ENCODE data around the gene CADPS. TPM values are rescaled to one million over a fixed set of nuclear protein-coding genes. Genes with fewer than 3 reads are reported as not detected.

The CADPS gene
- total RNA-seq, 1 donor from 2014 or later, result 45.1 TPM

DNA sequence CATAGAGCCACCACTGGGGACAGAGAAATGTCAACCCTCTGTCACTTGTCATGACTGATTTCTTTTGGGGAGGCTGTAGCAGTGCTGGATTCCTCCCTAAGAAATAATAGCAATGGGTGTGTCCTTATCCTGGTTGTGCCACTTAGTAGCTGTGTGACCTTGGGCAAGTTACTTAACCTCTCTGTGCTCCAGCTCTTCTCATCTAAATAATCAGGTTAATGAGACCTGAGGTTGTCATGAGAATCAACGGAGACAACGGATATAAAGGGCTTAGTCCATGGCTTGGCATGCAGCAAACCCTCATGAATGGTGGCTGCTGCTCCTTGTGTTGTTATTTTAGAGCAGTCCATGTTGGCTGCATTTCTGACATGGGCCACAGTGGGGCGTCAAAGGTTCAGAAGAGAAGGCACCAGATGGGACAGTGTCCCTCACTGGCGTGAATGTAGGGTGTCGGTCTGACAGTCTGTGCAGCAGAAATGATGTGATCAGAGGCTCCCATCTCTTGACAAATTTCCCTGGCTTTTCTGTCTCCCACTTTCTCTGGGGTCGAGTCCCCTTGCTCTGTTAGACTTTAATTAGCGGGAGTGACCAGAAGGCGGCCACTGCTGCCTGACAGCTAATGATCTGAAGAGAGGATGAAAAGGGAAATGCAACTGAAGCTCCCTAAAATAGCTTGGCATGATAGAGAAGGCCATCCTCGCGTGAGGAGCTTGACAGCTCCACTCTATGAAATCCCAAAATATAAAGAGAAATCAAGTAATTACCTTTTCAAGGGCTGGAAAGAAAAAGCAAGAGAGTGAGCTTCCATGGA, 209.4 kb downstream of the CADPS start:
- intact Hi-C loops (cut with DNase I), result loop anchor here (2.0 to 5.0 kb wide), 3 partner anchors 211 to 563 kb away; partner anchors contain the start of gene CADPS
- DNase-seq (ENCODE audit: low spot score), result no peak

DNA sequence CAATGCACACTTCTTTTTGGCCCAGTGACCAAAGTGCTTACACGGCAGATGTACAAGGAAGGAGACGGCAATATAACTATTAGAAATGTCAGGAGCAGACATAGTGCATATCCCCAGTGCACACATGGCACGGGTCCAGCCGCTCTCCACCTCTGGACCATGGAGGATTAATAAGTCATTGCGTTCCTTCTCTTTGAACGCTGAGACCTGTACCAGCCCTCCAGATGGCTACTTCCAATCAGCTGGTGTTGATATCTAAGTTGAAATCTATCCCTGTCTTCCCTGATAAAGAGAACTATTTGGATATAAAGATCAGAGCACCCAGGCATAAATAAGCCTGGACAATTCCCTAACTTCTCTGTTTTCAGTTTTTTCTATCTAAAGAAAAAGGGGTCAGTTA, 212.5 kb downstream of the CADPS start:
- no peak for DNase-seq (ENCODE audit: low spot score)
- intact Hi-C loops (cut with DNase I), result no loop called here

DNA sequence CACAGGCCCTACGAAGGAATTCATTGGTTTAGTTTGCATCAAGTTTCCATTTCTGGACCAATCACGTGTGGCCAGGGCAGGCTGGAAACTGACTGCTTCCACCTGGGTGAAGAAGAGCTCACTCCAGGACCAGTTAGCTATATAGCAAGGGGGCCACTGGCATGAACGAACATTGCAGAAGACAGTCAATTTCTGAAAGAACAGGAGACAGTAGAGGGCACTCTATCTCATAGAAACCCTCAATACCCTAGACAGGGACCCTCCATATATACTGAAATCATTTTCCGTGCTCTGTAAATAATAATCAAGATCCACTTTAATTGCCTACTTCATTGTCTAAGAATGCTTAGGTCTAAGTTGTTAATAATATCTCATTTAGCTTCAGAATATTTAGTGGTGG, 215.6 kb downstream of the CADPS start:
- DNase-seq (ENCODE audit: low spot score), result no peak
- intact Hi-C loops (cut with DNase I), result no loop called here

DNA sequence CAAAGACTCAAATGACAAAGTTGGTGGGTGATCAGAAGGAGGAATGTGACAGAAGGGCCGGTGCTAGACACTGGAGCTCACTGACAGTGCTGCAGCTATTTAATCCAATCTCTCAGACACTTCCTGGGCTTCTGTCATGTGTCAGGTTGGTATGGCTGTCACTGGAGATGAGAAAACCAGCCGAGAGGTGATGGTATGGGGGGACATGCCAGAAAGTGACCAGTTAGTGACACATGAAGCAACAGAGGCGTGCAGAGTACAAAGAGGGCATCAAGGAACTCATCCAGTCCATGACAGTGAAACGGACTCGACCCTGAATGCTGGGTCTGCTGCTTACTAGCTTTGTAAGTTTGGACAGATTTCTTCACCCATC, 219.5 kb downstream of the CADPS start:
- no peak for DNase-seq (ENCODE audit: low spot score)
- intact Hi-C loops (cut with DNase I), result no loop called here

DNA sequence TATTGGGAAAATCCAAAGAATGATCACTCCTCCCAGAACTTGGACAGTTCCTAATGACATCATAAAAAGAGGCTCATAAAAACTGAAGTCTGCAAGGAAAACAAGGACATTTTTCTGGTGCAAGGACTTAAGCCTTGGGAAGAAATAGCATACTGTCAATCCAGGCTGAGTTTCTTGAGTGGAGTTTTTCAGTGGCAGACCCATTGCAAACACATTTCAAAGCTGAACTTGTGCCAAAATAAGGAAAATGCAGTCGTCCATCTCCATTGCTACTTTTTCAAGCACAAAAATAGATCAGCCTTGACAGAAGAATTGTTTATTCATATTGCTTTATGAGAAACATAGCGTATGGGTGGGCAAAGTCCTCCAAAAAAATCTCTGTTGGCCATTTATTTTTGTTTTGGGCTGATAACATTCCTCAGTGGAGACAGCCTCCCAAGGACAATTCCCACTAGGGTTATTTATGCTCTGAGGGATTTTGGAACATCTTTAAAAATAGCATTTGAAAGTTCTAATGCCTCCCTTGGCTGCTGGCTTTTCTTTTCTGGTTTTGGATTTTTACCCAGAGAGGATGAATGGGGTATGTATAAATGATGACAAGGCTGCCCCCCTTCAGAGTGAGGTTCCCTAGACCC, 220.0 kb downstream of the CADPS start:
- intact Hi-C loops (cut with DNase I), result no loop called here
- DNase-seq (ENCODE audit: low spot score), result no peak

DNA sequence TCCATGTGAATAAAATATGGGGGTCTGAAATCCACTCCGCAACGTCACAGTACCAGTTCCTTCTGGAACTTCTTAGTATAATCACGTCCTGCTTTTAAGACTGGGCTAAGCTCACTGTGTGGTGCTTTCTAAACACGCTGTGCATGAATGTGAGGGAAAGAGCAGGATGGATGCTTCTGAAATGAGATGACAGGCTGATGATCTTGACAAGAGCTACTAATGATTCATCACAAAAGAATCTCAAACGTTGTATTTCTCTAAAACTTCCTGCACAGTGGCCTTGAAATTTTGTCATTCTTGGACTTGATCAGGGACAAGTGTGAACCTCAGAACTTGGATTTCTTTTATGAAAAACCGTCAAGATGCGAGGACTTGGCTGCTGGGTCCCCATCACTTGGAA, 221.4 kb downstream of the CADPS start:
- DNase-seq (ENCODE audit: low spot score), result no peak
- intact Hi-C loops (cut with DNase I), result no loop called here

DNA sequence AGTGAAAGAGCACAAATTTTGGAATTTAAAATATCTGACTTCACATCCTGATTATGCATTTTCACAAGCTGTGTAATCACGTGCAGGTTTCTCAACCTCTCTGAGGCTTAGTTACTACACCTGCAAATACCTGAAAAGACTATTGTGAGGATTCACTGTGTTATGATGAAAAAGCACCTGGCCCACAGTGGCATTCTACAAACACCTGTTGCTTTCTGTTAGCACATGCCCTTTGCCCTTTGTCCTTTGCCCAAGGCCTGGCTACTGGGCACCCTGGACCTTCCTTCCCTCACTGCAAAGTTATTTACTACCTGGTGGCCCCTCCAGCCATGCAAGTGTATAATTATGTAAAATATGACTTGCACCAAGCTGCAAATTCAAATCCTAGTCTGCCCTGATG, 227.5 kb downstream of the CADPS start:
- intact Hi-C loops (cut with DNase I), result no loop called here
- DNase-seq (ENCODE audit: low spot score), result no peak

DNA sequence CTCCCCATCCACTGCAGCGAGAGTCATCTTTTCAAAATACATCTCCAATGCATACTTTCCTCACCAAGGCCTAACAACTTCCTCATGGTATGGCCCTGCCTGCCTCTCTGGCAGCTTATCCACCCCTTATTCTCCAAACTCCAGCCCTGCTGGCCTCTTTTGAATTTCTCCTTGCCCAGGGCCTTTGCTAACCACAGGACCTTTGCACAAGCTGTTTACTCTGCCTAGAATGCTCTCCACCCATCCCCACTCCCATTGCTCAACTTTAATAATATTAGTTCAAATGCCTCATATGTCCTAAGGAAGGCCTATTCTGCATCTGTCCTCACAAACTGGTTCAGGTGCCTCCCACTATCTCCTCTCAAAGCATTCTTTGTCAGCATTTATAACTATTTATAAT, 230.7 kb downstream of the CADPS start:
- intact Hi-C loops (cut with DNase I), result no loop called here

DNA sequence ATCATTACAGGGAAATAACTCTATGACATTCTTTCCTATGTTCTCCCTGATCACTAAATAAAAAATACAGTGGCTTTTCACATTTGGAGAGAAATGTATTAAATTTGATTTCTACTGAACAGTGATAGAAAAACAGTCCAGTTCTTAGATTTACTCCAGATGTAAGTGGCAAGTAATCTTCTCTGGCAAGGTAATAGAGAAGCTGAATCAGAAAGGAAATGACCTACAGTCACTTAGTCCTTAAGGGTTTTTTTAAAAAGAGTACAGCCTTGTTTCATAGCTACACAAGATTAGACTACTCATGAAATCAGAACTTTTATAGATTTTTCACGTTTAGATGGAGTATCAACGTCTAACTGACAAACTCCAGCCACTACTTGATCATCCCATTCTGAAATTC, 236.9 kb downstream of the CADPS start:
- intact Hi-C loops (cut with DNase I), result no loop called here
- DNase-seq (ENCODE audit: low spot score), result no peak

More for the DNA sequence above, 230.7 kb downstream of the CADPS start:
- no peak for DNase-seq (ENCODE audit: low spot score)

DNA sequence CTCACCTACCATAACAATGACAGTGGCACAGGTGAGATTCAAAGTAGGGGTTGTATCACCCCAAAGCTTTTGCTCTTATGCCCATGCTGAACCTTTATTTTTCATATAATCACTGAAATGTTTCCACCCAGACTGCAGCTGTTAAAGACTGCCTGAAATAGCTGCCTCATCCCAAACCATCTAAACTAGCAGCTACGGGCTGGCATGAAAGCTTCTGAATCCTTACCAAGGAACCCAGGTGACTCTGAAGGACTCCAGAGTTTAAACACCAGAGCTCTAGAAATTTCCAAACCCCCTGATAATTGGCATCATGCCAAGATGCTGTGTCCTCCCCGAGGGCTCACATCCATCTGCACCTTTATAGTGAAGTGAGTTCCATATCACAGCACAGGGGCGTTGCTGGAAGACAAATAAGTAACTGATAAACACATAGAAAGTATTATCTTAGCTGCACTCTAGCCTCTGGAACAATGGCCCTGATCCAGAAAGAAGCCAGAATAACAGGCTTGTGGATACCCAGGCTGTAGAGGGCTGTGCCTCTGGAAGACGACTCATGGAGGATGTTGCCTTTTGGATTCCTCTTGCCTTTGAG, 238.9 kb downstream of the CADPS start:
- DNase-seq (ENCODE audit: low spot score), result no peak
- intact Hi-C loops (cut with DNase I), result no loop called here

DNA sequence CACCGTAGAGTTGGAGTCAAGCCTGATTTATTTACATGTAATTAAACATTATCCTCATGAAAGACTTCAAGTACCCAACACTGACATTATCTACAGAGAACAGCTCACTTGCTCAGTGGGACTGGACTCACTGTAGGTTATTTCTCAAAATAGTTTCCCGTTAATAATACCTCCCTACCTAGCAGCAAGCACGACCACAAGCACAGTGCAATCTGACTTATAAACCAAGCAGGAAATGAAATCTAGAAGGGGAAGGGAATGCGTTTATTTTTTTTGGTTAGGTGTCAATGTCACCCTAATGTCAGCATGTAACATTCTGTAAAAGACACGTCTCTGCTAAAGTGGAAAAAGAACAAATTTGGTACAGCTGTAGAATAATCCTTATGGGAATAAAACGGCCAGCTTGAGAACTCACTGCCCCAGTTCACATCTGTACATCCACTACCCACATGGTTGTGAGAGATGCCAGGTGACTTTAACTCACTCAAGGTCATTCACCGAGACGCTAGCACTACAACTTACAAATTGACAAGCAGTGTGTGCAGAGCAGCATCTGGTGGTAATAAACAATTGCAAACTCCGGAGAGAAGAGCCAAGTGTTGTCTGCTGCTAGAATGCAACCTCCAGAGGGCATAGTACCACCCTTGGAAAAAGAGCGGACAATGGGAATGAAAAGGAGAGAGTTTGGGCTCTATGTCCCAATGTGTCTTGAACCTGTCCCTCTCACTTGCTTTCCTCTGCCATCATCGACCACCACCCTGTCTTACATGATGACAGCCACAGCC, 242.5 kb downstream of the CADPS start:
- no peak for DNase-seq (ENCODE audit: low spot score)
- intact Hi-C loops (cut with DNase I), result no loop called here

DNA sequence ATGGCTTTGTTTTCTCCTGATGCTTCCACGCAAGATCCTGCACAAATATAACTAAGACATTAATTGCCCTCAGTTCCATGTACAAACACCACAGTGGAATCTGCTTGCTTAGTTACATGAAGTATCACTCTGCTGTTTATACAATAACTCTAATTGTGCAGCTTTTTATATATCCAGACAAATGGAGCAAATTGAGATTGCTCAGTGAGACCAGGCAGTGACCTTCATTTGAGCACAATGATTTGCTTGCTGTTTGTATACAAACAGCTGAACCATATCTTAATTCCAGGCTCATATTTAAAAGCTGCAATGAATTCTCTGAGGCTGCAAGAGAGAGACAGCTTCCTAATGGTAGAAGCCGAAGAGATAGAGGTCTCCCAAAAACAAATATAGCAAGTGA, 243.7 kb downstream of the CADPS start:
- intact Hi-C loops (cut with DNase I), result no loop called here
- no peak for DNase-seq (ENCODE audit: low spot score)

DNA sequence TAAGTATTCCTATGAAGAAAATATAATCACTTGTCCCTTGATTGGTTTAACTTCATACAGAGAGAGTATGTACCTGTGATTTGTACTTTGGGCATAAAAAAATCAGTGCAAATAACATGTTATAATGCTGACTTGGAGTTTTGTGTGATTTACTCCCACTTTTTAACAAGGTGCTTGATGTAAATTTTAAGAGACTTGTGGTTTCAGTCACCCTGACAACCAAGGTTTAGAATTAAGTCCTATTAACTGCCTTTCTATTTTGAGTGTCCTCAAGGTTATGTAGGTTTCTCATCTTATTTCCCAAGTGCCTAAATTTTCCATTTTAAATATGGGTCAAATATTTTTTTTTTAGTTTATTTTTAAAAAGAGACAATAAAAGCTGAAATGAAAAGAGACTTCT, 244.6 kb downstream of the CADPS start:
- intact Hi-C loops (cut with DNase I), result no loop called here
- no peak for DNase-seq (ENCODE audit: low spot score)

DNA sequence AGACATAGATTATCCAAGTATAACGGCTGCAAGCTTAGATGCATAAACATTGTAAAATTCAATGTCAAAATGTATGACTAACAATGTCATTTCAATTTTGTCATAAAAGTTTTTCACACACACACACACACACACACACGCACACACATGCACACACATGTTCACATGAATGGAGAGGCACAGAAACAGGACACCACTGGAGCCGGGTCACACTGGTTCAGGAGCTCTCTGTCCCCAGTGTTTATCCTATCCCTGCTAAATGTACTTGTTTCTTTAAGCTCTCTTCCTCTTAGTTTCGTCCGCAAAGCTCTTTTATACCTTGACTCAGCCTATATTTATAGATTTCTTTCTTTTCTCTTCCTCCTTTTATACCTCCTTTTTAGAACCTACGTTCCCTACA, 249.9 kb downstream of the CADPS start:
- no peak for DNase-seq (ENCODE audit: low spot score)
- intact Hi-C loops (cut with DNase I), result loop anchor here (10.0 kb wide), 1 partner anchor 710 kb away; no protein-coding TSS in a partner anchor

DNA sequence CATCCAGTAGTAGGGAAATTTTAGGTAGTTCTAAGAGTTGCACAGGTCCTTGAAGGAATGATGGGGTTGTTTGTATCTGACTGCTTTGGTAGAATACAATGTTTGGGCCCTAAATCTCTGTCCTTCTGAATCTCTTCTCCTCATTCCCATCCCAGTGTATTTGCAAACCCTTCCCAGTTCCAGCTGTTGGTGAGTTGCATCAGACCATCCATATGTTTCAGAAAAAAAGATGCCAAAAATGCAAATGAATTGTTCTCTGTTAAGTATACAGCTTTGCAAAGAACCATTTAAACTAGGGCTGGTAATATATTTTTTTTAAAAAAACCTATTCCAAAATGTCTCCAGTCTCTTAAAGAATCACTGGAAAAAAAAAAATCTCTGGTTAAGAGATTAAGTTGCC, 251.0 kb downstream of the CADPS start:
- intact Hi-C loops (cut with DNase I), result loop anchor here (5.0 to 10.0 kb wide), 2 partner anchors 711 to 1193 kb away; partner anchors contain the start of gene C3orf49
- no peak for DNase-seq (ENCODE audit: low spot score)

DNA sequence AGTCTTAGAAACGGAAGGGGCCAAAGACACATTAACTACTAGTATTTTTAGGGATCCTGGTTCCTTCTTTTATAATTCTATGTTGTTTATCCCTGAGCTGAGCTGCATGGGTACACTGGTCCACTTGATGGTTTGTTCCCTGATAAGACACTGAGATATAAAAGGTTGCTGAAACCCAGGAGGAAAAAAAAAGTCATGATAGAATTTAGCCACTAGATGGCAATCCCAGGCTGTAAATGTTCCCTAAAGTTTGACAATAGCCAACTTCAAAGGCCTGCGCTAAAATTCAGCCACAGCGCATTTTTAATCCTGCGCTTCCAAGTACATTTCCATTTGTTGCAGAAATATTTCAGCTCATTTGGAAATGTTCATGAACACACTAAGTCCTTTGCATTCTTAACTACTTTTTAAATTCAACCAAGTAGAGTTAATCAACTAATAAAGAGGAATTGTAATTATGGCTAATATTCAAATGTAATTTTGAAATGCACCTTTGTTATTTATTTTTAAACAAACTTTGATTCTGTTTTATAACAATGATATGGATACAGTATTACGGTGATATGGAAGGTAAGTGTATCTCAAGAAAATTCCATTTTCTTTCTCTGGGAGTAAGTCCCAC, 252.6 kb downstream of the CADPS start:
- intact Hi-C loops (cut with DNase I), result loop anchor here (2.0 to 10.0 kb wide), 3 partner anchors 604 to 1195 kb away; partner anchors contain the start of gene C3orf49
- no peak for DNase-seq (ENCODE audit: low spot score)

DNA sequence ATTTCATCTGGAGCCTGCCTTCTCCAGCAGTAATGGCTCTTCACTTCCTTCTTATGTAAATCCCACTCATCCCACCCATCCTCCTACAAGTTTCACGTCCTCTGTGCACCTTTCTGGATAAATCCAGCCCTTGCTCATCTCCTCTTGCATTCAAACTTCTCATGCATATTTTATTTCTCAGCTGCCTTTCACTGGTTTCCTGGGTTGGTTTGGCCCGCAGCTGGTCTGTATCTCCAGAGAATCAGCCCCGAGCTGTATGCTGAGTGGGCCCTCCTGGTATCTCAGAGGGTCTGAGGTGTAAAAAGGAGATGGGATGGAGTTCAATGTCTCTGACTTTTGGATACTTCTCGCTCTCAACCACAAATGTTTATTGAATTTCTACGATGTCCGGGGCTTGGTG, 253.3 kb downstream of the CADPS start:
- no peak for DNase-seq (ENCODE audit: low spot score)
- intact Hi-C loops (cut with DNase I), result loop anchor here (2.0 to 10.0 kb wide), 3 partner anchors 605 to 1195 kb away; partner anchors contain the start of gene C3orf49

DNA sequence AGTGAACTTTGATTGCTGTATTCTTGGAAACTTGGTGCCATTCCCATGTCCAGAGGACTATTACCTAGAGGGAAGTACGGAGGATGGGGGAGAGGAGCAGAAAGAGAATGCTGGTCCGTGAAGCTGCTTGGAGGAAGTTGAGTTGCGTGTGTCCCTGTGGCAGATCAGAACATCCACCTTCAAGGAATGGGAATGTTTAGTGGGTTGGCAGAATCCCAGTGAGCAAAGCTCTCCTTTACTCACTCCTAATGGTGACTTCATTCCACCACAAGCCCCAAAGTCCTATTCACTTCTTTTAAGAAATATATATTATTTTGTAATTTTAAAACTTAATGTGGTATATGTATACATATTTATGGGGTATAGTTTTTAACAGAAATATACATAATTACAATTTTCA, 254.0 kb downstream of the CADPS start:
- intact Hi-C loops (cut with DNase I), result loop anchor here (5.0 to 10.0 kb wide), 2 partner anchors 714 to 1196 kb away; partner anchors contain the start of gene C3orf49

DNA sequence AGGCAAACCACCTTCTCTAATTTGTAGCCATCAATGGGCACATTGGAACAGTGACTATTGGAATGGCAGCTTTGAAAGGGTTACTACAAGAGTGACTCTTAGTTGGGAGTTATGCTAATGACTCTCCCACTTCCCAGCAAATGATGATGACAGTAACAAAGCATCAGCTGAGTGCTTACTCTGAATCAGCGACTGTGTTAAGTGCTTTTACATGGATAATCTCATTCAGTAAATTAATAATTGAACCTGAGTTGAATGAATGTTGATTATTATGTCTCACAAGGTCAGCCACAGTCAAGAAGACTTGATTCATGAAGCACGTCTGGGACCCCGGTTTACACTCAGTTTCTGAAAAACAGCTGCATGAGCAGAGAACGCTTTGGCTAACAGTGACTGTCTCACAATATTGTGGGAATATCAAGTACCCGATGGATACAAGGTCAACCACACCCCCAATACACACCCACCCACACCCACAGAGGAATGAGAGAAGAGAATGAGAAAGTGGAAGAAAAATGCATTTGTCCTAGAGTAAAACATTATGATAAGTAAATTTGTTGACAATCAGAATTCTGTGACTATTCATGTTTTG, 259.9 kb downstream of the CADPS start:
- no peak for DNase-seq (ENCODE audit: low spot score)
- intact Hi-C loops (cut with DNase I), result no loop called here

More for the DNA sequence above, 254.0 kb downstream of the CADPS start:
- no peak for DNase-seq (ENCODE audit: low spot score)

All from cardiac septum (tissue), 1 donor.